HG03060 (cell line): ENCODE results near the gene EDDM3A.
"Not testable (repeated sequence)": the region's sequence is repeated elsewhere in the genome, so short reads cannot be mapped to it uniquely, and the experiment has no call there.

Source experiments
- ATAC-seq: cut with Tn5 transposase; IDR thresholded peaks from one replicate; pipeline ENCODE4 v1.9.1; 2021; ENCODE audit warnings: low read depth, moderate number of reproducible peaks; ENCODE audit not compliant: unreplicated experiment

EDDM3A gene

GRCh38 chr14:20732979-20733635 lies 12.6 kb upstream of the EDDM3A start:
- no peak for ATAC-seq

GRCh38 chr14:20733684-20734429 lies 11.8 kb upstream of the EDDM3A start:
- ATAC-seq, result no peak

GRCh38 chr14:20734430-20734806 lies 11.3 kb upstream of the EDDM3A start:
- ATAC-seq, result no peak

DNA sequence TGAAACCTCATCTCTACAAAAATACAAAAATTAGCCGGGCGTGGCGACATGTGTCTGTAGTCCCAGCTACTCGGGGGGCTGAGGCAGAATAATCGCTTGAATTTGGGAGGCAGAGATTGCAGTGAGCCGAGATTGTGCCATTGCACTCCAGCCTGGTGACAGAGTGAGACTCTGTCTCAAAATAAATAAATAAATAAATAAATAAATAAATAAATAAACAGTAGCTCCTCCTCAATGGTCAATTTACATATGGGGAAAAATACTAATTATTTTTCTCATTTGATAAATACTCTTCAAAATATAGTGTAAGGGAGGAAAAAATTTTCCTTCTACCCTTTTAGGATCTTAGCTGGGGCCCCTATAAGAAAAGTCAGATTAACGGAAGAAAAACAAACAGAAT lies 7.4 kb upstream of the EDDM3A start:
- ATAC-seq, result not testable (repeated sequence)

GRCh38 chr14:20742132-20742531 lies 3.6 kb upstream of the EDDM3A start:
- no peak for ATAC-seq

- no peak for ATAC-seq
Measured at GRCh38 chr14:20743556-20743955, 2.1 kb upstream of the EDDM3A start.

- no peak for ATAC-seq
Measured at GRCh38 chr14:20746566-20746965, 879 bp downstream of the EDDM3A start.

DNA sequence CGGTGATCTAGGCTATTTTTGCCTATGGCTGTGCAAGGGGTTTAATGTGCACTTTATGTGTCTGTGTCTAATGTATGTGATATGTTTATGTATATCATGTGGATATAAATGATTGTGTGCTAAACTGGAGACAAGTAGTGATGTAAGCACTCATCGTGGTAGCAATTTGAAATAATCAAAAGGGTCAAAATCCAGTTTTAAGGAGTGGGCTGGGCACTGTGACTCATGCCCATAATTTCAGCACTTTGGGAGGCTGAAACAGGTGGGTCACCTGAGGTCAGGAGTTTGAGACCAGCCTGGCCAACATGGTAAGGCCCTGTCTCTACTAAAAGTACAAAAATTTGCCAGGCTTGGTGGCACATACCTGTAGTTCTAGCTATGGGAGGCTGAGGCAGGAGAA lies 2.8 kb downstream of the EDDM3A start:
- ATAC-seq, result no peak

- no peak for ATAC-seq
Measured at GRCh38 chr14:20750194-20750593, 4.5 kb downstream of the EDDM3A start.

GRCh38 chr14:20751963-20752562 lies 6.4 kb downstream of the EDDM3A start:
- no peak for ATAC-seq

GRCh38 chr14:20754308-20754707 lies 8.6 kb downstream of the EDDM3A start:
- no peak for ATAC-seq

GRCh38 chr14:20755037-20755436 lies 9.3 kb downstream of the EDDM3A start:
- no peak for ATAC-seq

DNA sequence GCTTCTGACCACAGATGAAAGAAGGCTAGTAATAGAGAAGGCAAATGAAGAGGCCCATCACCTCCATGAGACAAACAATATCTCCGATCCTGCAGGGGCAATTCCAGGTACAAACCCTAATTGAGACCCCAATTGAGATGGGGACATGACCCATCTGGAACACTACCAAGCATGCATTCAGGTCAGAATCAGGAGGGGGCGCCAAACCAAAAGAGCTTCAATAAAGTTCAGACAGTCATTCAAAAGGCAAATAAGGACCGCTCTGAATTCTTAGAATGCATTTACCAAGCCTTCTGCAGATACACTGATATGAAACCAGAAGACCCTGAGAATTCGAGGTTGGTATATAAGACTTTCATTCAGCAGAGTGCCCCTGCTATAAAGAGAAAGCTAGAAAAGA lies 12.3 kb downstream of the EDDM3A start:
- ATAC-seq, result no peak

- ATAC-seq, result not testable (repeated sequence)
Measured at GRCh38 chr14:20759465-20759864, 13.8 kb downstream of the EDDM3A start.

DNA sequence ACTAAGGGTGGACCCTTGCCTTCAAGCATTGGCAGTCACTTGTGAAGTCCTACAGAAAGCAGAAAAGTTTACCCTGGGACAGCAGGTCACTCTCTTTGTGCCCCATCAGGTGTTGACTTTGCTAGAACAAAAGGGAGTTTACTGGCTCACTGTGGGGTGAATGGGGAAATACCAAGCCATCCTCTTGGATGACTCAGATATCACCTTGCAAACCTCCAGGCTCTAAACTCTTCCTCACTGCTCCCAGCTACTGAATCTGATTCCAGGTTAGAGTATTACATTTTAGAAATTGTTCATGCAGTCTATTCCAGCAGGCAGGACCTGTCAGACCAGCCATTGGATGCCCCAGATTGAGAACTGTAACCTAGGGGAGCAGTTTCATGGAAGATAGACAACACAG lies 15.3 kb downstream of the EDDM3A start:
- ATAC-seq, result no peak

- no peak for ATAC-seq
Measured at GRCh38 chr14:20768593-20768892, 22.9 kb downstream of the EDDM3A start.

- no peak for ATAC-seq
Measured at GRCh38 chr14:20769421-20769820, 23.7 kb downstream of the EDDM3A start.

GRCh38 chr14:20772650-20773049 lies 27.0 kb downstream of the EDDM3A start:
- ATAC-seq, result no peak

- ATAC-seq, result no peak
Measured at GRCh38 chr14:20774258-20774824, 28.7 kb downstream of the EDDM3A start.

- no peak for ATAC-seq
Measured at GRCh38 chr14:20775043-20775442, 29.4 kb downstream of the EDDM3A start.

- no peak for ATAC-seq
Measured at GRCh38 chr14:20775901-20776300, 30.2 kb downstream of the EDDM3A start.

- ATAC-seq, result no peak
Measured at GRCh38 chr14:20781803-20782202, 36.1 kb downstream of the EDDM3A start.
